Neural crest cell (in vitro differentiated cells): ENCODE data around the gene RINL. TPM values are rescaled to one million over a fixed set of nuclear protein-coding genes. Genes with fewer than 3 reads are reported as not detected.

ENCODE experiments used
- DNase-seq: peaks from one replicate; pipeline ENCODE4 v3.0.0; 2021; ENCODE audit warnings: low read depth, mixed read lengths, low spot score
- H3K27ac Mint-ChIP-seq: one replicate; pipeline ENCODE4 v1.8.0; 2021; ENCODE audit warnings: mild to moderate bottlenecking, mixed read lengths; ENCODE audit not compliant: unreplicated experiment
- H3K27me3 Mint-ChIP-seq: 2 replicates; pipeline ENCODE4 v1.8.0; 2021; ENCODE audit warnings: low read depth, mild to moderate bottlenecking, mixed read lengths
- H3K36me3 Mint-ChIP-seq: 2 replicates; pipeline ENCODE4 v1.8.0; 2021; ENCODE audit warnings: low read depth, mild to moderate bottlenecking, mixed read lengths
- H3K4me1 Mint-ChIP-seq: 2 replicates; pipeline ENCODE4 v1.8.0; 2021; ENCODE audit warnings: mixed read lengths
- H3K4me3 Mint-ChIP-seq: one replicate; pipeline ENCODE4 v1.8.0; 2021; ENCODE audit warnings: mild to moderate bottlenecking, mixed read lengths
- H3K9me3 Mint-ChIP-seq: 2 replicates; pipeline ENCODE4 v1.8.0; 2021; ENCODE audit warnings: mixed read lengths
- CTCF ChIP-seq: fragments of 200-600 bp; sonication (generic); conservative IDR thresholded peaks from 2 replicates; pipeline ENCODE4 v1.5.0; 2021; ENCODE audit warnings: antibody characterized with exemption, mild to moderate bottlenecking
- total RNA-seq: library from RNA; stranded (reverse); gene quantifications from 2 replicates; pipeline ENCODE4 v1.2.1, GENCODE V29; 2021

The RINL gene
- total RNA-seq, 1 donor from 2014 or later: 1.4 TPM

GRCh38 chr19:38841787-38842438, 36.2 kb downstream of the RINL start:
- TF ChIP-seq CTCF: no peak
- peak overlapping the region; percentile 73 for H3K4me3 Mint-ChIP-seq
- peaks cover 4% of the 10 kb centered on the region for H3K27me3 Mint-ChIP-seq
- no peaks in the 10 kb centered on the region for H3K9me3 Mint-ChIP-seq
- no peak for DNase-seq
- H3K4me1 Mint-ChIP-seq: peaks cover 23% of the 10 kb centered on the region
- peaks cover 49% of the 10 kb centered on the region for H3K36me3 Mint-ChIP-seq
- H3K27ac Mint-ChIP-seq: no peak overlapping the region

- H3K9me3 Mint-ChIP-seq: no peaks in the 10 kb centered on the region
- H3K27ac Mint-ChIP-seq: no peak overlapping the region
- H3K4me3 Mint-ChIP-seq: no peak overlapping the region
- H3K27me3 Mint-ChIP-seq: peaks cover 4% of the 10 kb centered on the region
- no peak for DNase-seq
- peaks cover 21% of the 10 kb centered on the region for H3K4me1 Mint-ChIP-seq
- peaks cover 50% of the 10 kb centered on the region for H3K36me3 Mint-ChIP-seq
- TF ChIP-seq CTCF: no peak
Measured at GRCh38 chr19:38841180-38841766, 36.8 kb downstream of the RINL start.

- no peak overlapping the region for H3K4me3 Mint-ChIP-seq
- H3K27ac Mint-ChIP-seq: no peak overlapping the region
- no peaks in the 10 kb centered on the region for H3K9me3 Mint-ChIP-seq
- no peak for DNase-seq
- peaks cover 4% of the 10 kb centered on the region for H3K27me3 Mint-ChIP-seq
- TF ChIP-seq CTCF: no peak
- H3K4me1 Mint-ChIP-seq: peaks cover 20% of the 10 kb centered on the region
- H3K36me3 Mint-ChIP-seq: peaks cover 48% of the 10 kb centered on the region
Measured at GRCh38 chr19:38840583-38840968, 37.5 kb downstream of the RINL start.

GRCh38 chr19:38839816-38840582, 38.1 kb downstream of the RINL start:
- Mint-ChIP-seq H3K27ac (no peak overlapping the region), H3K36me3 (peaks cover 46% of the 10 kb centered on the region)

More at GRCh38 chr19:38839816-38840582, 38.1 kb downstream of the RINL start:
- DNase-seq: no peak
- no peak for TF ChIP-seq CTCF
- peaks cover 4% of the 10 kb centered on the region for H3K27me3 Mint-ChIP-seq
- peaks cover 16% of the 10 kb centered on the region for H3K4me1 Mint-ChIP-seq
- H3K4me3 Mint-ChIP-seq: peak overlapping the region; percentile 31
- no peaks in the 10 kb centered on the region for H3K9me3 Mint-ChIP-seq
